ENCODE results near the gene B4GAT1.
A peak's percentile ranks its signal among the peaks of the same experiment; 100 is the strongest.
"Not testable (repeated sequence)": the region's sequence is repeated elsewhere in the genome, so short reads cannot be mapped to it uniquely, and the experiment has no call there.

Gene B4GAT1

DNA sequence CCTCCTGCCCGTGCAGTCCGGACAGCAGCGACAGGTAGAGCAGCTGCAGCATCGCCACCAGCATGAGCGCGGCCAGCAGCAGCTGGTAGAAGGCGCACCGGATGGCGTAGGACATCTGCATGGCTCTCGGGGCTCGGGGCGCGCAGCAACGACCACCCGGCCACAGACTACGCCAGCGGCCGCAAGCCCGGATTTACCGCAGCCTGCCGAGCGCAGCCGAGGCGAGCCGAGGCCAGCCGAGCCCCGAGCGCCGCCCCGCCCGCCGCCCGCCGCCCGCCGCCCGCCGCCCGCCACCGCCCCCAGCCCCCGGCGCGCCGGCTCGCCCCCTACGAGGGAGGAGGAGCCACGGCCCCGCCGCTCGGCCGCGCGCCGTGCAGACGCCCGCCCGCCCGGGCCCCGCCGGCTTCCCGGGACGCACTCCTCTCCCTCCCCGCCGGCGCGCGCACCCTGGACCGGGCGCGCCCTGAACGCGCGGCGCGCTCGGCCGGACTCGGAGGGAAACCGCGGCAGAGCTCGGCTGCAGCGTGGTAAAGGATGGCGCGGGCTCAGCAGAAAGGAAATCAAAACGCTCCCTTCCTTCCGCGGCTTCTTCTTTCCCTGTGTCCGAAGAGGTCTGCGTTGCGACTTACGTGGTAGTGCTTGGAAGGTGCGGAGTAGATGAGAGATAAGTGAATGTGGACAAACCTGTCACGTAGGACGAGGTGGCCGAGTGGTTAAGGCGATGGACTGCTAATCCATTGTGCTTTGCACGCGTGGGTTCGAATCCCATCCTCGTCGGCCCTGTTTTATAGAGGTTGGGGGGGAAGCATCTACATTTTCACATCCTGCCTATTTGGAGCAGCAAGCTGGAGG lies at the start of gene B4GAT1:
Gene B4GAT1, minus strand, starts transcription at position 205 of the 852 bp plus-strand sequence. Its CDS starts 84 bp downstream, at position 121.
- H3K4me3 ChIP-seq (ENCODE audit: low read depth, low read length): peak within 1 kb of the TSS; percentile 85
- DNase-seq (ENCODE audit: low read depth): peak; percentile 82

- no peak overlapping the region for H3K4me3 ChIP-seq (ENCODE audit: low read depth, low read length)
- no peak for DNase-seq (ENCODE audit: low read depth)
These were observed 46.5 kb upstream of the B4GAT1 start for GRCh38 chr11:66393954-66394353.

- no peak for DNase-seq (ENCODE audit: low read depth)
- no peak overlapping the region for H3K4me3 ChIP-seq (ENCODE audit: low read depth, low read length)
These were observed 43.9 kb upstream of the B4GAT1 start for GRCh38 chr11:66391322-66391721.

GRCh38 chr11:66388780-66389386 lies 41.5 kb upstream of the B4GAT1 start:
- peak; percentile 26 for DNase-seq (ENCODE audit: low read depth)
- H3K4me3 ChIP-seq (ENCODE audit: low read depth, low read length): no peak overlapping the region

GRCh38 chr11:66386171-66387069 lies 39.0 kb upstream of the B4GAT1 start:
- H3K4me3 ChIP-seq (ENCODE audit: low read depth, low read length): peak overlapping the region; percentile 16
- peak; percentile 41 for DNase-seq (ENCODE audit: low read depth)

DNA sequence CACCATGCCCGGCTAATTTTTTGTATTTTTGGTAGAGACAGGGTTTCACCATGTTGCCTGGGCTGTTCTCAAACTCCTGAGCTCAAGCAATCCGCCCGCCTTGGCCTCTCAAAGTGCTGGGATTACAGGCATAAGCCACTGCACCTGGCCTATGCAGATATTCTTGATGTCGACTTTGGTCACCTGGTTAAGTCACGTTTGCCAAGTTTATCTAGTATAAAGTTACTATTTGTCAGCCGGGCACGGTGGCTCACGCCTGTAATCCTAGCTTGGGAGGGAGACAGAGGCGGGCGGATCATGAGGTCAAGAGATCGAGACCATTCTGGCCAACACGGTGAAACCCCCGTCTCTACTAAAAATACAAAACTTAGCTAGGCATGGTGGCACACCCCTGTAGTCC lies 36.9 kb upstream of the B4GAT1 start:
- not testable (repeated sequence) for H3K4me3 ChIP-seq (ENCODE audit: low read depth, low read length); DNase-seq (ENCODE audit: low read depth)

DNA sequence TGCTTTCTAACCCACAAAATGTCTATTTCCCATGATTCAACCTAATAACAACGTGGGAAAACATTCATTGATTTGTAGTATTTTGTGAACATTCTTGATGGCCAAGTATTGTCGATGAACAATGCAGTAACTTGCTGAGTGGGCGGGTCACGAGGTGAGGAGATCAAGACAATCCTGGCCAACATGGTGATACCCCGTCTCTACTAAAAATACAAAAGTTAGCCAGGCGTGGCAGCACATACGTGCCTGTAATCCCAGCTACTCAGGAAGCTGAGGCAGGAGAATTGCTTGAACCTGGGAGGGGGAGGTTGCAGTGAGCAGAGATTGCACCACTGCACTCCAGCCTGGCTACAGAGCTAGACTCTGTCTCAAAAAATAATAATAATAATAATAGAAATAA lies 32.8 kb upstream of the B4GAT1 start:
- DNase-seq (ENCODE audit: low read depth); H3K4me3 ChIP-seq (ENCODE audit: low read depth, low read length): not testable (repeated sequence)

- DNase-seq (ENCODE audit: low read depth); H3K4me3 ChIP-seq (ENCODE audit: low read depth, low read length): not testable (repeated sequence)
These were observed 26.4 kb upstream of the B4GAT1 start for GRCh38 chr11:66373690-66374287.

DNA sequence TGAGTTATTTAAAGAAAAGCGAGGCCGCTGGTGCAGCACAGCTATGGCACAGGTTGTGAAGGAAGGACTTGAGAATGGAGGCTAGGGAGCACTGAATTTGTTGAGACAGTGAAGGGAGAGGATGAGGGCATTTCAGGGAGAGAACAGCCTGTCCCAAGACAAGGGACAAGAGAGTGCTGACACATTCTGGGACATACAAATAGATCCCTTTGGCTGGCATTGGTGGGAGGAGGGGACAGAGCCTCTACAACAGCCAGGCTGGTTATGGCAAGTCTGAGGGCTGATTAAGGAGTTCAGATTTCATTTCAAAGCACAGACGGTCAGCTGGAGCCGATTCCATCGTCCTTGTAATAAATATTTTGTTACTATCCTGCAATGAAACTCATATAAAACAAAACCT lies 25.8 kb upstream of the B4GAT1 start:
- no peak overlapping the region for H3K4me3 ChIP-seq (ENCODE audit: low read depth, low read length)
- no peak for DNase-seq (ENCODE audit: low read depth)

DNA sequence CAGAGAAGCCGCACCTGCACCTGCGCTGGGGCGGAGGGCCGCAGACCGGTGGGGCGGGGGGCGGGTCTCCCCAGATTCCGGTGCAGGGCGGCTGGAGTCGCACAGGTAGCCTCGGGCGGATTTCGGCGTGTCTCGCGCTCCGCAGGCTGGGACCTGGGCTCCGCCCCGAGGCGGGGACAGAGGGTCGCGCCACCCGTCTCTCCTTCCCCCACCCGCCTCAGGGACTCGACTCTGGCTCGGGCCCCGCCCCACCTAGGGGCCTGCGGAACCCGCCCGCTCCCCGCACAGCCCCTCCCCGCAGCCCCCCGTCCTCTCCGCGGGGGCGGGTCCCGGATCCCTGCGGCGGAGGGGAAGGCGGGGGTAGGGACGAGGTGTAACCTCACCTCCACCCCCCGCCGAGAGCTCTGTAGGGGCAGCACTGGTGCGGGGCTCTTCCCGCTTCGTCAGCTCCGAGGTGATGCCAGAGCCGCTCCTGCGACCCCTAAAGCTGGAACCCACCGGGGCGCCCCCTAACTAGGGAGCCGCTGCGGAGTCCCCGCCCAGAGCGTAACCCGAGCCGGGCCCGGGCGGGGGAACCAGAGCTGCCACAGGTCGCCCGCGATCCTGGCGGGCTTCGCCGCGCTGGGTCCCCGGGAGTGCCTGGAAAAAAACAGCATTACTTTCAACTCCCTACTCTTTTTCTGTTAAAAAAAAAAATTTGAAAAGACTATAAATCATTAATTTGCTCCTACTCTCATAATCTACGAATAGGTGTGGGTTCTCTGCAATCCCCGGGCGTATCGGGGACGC lies 24.4 kb upstream of the B4GAT1 start, which contains the start of gene SLC29A2:
Gene SLC29A2, minus strand, starts transcription at position 134 of the 789 bp plus-strand sequence. CDS start 169 bp downstream, outside the sequence.
- peak within 1 kb of the TSS; percentile 70 for H3K4me3 ChIP-seq (ENCODE audit: low read depth, low read length)
- DNase-seq (ENCODE audit: low read depth): no peak

- H3K4me3 ChIP-seq (ENCODE audit: low read depth, low read length): no peak overlapping the region
- no peak for DNase-seq (ENCODE audit: low read depth)
These were observed 21.9 kb upstream of the B4GAT1 start for GRCh38 chr11:66369073-66369894.

- no peak overlapping the region for H3K4me3 ChIP-seq (ENCODE audit: low read depth, low read length)
- no peak for DNase-seq (ENCODE audit: low read depth)
These were observed 21.1 kb upstream of the B4GAT1 start for GRCh38 chr11:66368484-66368883.

- DNase-seq (ENCODE audit: low read depth): no peak
- no peak overlapping the region for H3K4me3 ChIP-seq (ENCODE audit: low read depth, low read length)
These were observed 20.3 kb upstream of the B4GAT1 start for GRCh38 chr11:66367561-66368312.

DNA sequence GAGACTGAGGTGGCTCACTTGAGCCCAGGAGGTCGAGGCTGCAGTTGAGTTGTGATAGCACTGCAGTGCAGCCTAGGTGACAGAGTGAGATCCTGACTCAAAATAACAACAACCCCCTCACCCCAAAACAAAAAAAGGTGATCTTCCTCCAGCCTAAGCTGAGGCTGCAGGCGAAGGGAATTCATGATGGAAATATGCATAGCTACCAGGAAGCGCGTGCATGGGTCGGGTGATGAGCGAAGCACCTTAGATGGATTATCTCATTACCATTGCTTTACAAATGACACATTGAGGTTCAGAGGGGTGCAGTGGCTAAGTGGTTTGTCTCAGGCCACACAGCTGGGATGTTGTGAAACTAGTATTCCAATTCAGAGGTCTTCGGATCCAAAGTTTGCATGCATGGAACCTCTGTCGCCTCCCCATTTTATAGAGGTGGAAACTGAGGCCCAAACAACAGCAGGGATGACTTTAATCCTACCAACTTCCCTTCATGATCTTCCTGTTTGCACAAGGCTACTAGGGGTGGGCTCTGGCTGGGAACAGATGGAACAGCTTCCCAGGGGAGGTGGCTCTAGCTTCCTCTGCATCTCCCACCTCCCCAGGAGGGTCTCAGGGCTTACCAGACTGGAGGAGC lies 19.5 kb upstream of the B4GAT1 start:
- no peak overlapping the region for H3K4me3 ChIP-seq (ENCODE audit: low read depth, low read length)
- DNase-seq (ENCODE audit: low read depth): no peak

- no peak for DNase-seq (ENCODE audit: low read depth)
- H3K4me3 ChIP-seq (ENCODE audit: low read depth, low read length): no peak overlapping the region
These were observed 18.5 kb upstream of the B4GAT1 start for GRCh38 chr11:66365711-66366619.

DNA sequence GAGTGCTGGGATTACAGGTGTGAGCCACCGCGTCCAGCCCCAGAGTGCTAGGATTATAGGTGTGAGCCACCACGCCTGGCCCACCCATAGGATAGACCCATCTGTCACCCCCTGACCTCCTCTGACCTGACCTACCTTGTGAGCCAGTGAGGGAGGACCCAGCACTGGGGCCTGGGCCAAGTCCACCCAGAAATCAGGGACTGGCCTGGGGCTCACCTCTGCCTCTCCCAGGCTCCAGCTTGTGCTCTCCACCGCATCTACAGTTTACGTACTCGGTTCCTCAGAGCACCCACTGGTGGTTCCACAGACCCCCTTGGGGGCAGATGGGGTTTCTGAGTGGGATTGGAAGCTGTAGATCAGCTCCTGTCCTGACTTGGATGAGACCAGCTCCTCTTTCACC lies 17.7 kb upstream of the B4GAT1 start:
- no peak overlapping the region for H3K4me3 ChIP-seq (ENCODE audit: low read depth, low read length)
- no peak for DNase-seq (ENCODE audit: low read depth)

Data from skeletal muscle cell (primary cell).